Frontal cortex (tissue), 4 donors: ENCODE measurements around the gene GBE1. TPM values are rescaled to one million over a fixed set of nuclear protein-coding genes. Genes with fewer than 3 reads are reported as not detected.
A peak's percentile ranks its signal among the peaks of the same experiment; 100 is the strongest.

ENCODE experiments used
- DNase-seq, 2 donors: peaks; one replicate each; pipeline ENCODE4 v3.0.0; 2012; ENCODE audit warnings: low spot score in 2 of 2
- FAIRE-seq: peaks from 2 replicates; lab custom pipeline; 2012; peaks lifted over from hg19 to GRCh38; lab: Jason Lieb, UNC
- small RNA-seq: library from RNA; depleted of rRNA; stranded (forward); fragments of <200 nt; gene quantifications from one replicate; pipeline ENCODE3, GENCODE V24; 2014
- total RNA-seq: library from RNA; depleted of rRNA; stranded (reverse); fragments of >200 nt; gene quantifications from one replicate; pipeline ENCODE4 v1.2.3, GENCODE V29; 2014
- donor health status: control.
- donor health status: control.
- donor health status: control.

The GBE1 gene
- total RNA-seq, 1 donor from 2014 or later = 24.1 TPM

DNA sequence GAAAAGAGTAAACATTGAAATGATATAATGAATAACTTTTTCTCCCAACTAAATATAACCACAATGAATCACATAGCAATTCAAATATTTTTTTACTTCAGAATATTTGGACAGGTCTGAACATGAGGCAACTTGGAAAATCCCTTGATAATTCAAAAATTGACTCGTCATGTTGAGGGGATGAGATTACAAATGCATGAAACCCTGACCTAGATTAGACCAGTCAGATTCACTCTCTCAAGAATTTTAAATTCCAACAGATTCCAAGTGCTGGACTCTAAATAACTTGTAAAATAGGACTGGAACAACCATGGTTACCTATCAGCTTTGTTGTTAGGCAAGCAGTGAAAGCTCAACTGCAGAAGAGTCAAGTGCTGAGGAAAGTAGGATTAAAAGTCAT lies 317.5 kb downstream of the GBE1 start:
- DNase-seq (no peak), FAIRE-seq (no peak)

- FAIRE-seq = no peak
- DNase-seq = no peak
These were observed 318.0 kb downstream of the GBE1 start for GRCh38 chr3:81443457-81443782.

DNA sequence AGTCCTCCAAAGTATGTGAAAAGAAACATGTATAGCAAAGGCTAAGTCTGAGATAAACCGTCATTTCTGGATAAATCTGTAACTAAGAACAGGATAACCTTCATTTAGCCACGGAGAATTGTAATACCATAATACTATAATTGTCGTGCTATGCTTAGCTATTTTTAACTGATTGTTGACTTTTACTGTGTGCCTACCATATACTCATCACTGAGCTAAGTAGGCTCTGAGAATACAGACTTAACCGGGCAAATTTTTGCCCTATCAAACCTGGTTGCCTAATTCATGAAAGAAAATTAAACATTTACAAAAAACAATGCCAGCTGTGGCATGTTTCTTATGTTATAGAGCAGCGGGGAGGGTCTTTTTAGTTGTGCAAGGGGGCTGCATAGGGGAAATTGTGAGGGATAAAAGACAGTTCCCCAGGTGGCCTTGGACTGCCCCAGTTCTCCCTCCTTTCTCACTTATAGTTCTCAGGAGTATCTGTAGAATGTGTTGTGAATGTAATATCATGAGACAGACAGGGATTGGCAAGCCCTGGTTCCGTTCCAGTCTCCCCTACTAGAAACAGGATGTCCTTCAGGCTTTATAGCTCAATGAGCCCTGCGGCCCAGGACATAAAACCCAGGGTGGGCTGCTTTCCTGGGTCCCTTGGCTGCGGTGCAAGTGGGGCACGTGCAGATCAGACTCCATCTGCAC lies 318.5 kb downstream of the GBE1 start:
- DNase-seq (no peak), FAIRE-seq (no peak)

DNA sequence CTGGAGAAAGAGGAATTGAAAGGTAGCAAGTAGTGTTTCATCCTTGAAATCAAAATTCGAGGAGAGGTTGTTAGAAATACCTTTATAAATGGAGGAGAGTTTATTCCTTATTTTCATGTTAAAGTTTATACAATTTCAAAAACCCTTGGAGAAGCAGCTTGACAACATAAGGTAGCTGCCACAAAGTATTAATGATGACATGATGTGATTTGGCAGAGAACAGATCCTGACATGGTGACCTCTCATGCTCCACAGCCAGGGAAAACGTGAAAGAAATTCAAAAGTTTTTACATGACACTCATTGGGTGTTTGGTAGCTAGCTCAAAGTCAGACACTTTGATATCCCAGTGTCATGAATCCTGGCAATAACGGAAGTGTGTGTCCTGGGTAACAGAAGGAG lies 320.8 kb downstream of the GBE1 start:
- DNase-seq = no peak
- no peak for FAIRE-seq

Small RNAs within 50 kb of the gene (small RNA-seq; reads per million reads assigned to genes)
- not detected for gene AC017015.1
- gene RNU2-28P = 0.48 reads per million, percentile 37 among the genes with 10 or more reads in this experiment
